Neural progenitor cell (in vitro differentiated cells): ENCODE measurements around the gene FAM78B.

Source experiments
- EZH2 ChIP-seq: fragments of 200-600 bp; sonication (generic); IDR thresholded peaks from 2 replicates; pipeline ENCODE4 v1.6.1; 2017; ENCODE audit warnings: antibody characterized with exemption, mild to moderate bottlenecking, moderate library complexity
- EZH2phosphoT487 ChIP-seq: fragments of 200-600 bp; sonication (generic); IDR thresholded peaks from 2 replicates; pipeline ENCODE4 v1.6.1; 2017; ENCODE audit warnings: antibody characterized with exemption
- TF ChIP-seq, protein P1 (sequence below): fragments of 200-600 bp; sonication (generic); IDR thresholded peaks from 2 replicates; pipeline ENCODE4 v1.5.1; 2017; ENCODE audit warnings: antibody characterized with exemption, mild to moderate bottlenecking

DNA sequence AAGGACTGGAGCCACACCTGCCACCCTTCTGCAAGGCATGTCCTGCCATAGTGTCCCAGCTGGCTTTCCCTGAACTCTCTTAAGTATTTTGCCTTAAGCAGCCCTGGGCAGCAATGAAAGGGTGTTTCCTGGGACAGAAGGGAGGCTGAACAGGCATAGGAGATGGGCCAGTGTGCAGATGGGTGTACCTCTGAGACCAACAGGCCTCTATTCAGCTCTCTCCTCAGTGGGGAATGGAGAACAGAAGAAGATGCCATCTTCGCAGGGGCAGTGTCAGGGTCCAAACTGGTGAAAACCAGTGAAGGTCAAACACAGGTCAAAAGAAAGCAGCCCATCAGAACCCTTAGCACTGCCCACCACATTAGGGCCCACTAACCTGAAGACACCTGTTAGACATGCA, 53.2 kb downstream of the FAM78B start:
- TF ChIP-seq, protein P1, sequence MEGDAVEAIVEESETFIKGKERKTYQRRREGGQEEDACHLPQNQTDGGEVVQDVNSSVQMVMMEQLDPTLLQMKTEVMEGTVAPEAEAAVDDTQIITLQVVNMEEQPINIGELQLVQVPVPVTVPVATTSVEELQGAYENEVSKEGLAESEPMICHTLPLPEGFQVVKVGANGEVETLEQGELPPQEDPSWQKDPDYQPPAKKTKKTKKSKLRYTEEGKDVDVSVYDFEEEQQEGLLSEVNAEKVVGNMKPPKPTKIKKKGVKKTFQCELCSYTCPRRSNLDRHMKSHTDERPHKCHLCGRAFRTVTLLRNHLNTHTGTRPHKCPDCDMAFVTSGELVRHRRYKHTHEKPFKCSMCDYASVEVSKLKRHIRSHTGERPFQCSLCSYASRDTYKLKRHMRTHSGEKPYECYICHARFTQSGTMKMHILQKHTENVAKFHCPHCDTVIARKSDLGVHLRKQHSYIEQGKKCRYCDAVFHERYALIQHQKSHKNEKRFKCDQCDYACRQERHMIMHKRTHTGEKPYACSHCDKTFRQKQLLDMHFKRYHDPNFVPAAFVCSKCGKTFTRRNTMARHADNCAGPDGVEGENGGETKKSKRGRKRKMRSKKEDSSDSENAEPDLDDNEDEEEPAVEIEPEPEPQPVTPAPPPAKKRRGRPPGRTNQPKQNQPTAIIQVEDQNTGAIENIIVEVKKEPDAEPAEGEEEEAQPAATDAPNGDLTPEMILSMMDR, result no peak
- TF ChIP-seq EZH2, result no peak
- no peak for TF ChIP-seq EZH2phosphoT487
